Measurements from ENCODE around the gene LBHD2. TPM values are rescaled to one million over a fixed set of nuclear protein-coding genes. Genes with fewer than 3 reads are reported as not detected.
A peak's percentile ranks its signal among the peaks of the same experiment; 100 is the strongest.
"Not testable (repeated sequence)": the region's sequence is repeated elsewhere in the genome, so short reads cannot be mapped to it uniquely, and the experiment has no call there.

LBHD2 gene
- total and polyA plus RNA-seq, 9 donors, result 0.09 TPM; not detected in 8

DNA sequence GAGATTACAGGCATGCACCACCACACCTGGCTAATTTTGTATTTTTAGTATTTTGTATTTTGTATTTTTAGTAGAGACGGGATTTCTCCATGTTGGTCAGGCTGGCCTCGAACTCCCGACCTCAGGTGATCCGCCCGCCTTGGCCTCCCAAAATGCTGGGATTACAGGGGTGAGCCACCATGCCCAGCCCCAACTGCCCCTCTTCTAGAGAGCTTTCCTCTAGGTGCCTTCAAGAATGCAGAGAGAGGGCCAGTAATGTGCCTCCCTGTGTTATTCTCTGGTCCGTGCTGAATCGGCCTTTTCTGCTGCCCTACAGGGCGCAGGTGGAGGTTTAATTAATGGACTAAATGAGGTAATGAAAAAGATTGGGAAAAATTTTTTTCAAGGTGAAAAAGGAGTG, 35.5 kb downstream of the LBHD2 start:
- no CpG with 5 or more reads among the region's 8 CpGs for WGBS (ENCODE audit: insufficient coverage)
- H3K27ac ChIP-seq (ENCODE audit: low read length); H3K9me3 ChIP-seq (replicated peaks; ENCODE audit: control insufficient read depth, low read depth, low read length); H3K36me3 ChIP-seq (ENCODE audit: control insufficient read depth, insufficient read depth, low read length); DNase-seq; H3K4me3 ChIP-seq (ENCODE audit: low read length): not testable (repeated sequence)
- Histone ChIP-seq H3K27me3 (ENCODE audit: control insufficient read depth, insufficient read depth, low read length) (peaks cover 10% of the 10 kb centered on the region), H3K4me1 (ENCODE audit: control insufficient read depth, insufficient read depth, low read length) (peaks cover 64% of the 10 kb centered on the region)

DNA sequence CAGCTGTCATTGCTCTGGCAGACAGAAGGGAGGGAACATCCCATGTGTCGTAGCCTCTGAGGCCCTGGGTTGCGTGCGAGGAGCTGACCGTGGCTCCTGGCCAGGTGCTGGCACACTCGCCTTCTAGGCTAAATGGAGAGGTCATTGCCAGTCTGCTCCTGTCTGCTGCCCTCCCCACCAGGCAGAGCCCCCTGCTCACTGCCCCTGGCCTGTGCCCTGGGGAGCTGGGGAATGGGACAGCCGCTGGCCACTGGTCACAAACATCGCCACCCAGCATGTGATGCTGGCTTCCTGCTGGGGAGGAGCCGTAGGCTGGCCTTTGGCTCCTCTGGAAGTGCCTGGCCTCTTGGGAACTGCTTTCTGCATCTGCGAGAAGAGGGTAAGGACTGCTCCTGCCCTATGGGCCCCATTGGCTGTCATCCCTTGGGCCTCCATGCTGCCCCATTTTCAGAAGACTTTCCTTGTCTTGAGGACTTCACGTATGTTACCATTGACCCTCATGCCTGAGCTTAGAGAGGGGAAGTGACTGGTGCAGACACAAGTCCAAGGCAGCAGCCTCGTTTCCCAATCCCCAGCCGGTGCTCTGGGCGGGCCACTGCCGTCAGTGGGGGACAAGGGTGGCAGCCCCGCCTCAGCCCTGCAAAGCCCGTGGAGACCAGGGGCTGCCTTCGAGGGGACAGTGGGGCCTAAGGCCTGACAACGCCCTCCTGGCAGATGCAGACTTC, 37.3 kb downstream of the LBHD2 start:
- Histone ChIP-seq H3K4me3 (ENCODE audit: low read length) (no peak overlapping the region), H3K27me3 (ENCODE audit: control insufficient read depth, insufficient read depth, low read length) (peaks cover 24% of the 10 kb centered on the region), H3K36me3 (ENCODE audit: control insufficient read depth, insufficient read depth, low read length) (peaks cover 6% of the 10 kb centered on the region), H3K27ac (ENCODE audit: low read length) (peak overlapping the region; percentile 91), H3K9me3 (replicated peaks; ENCODE audit: control insufficient read depth, low read depth, low read length) (no peaks in the 10 kb centered on the region), H3K4me1 (ENCODE audit: control insufficient read depth, insufficient read depth, low read length) (peaks cover 81% of the 10 kb centered on the region)
- 29% methylated on average over 16 of the region's 18 CpGs for WGBS (ENCODE audit: insufficient coverage)
- DNase-seq, result no peak

DNA sequence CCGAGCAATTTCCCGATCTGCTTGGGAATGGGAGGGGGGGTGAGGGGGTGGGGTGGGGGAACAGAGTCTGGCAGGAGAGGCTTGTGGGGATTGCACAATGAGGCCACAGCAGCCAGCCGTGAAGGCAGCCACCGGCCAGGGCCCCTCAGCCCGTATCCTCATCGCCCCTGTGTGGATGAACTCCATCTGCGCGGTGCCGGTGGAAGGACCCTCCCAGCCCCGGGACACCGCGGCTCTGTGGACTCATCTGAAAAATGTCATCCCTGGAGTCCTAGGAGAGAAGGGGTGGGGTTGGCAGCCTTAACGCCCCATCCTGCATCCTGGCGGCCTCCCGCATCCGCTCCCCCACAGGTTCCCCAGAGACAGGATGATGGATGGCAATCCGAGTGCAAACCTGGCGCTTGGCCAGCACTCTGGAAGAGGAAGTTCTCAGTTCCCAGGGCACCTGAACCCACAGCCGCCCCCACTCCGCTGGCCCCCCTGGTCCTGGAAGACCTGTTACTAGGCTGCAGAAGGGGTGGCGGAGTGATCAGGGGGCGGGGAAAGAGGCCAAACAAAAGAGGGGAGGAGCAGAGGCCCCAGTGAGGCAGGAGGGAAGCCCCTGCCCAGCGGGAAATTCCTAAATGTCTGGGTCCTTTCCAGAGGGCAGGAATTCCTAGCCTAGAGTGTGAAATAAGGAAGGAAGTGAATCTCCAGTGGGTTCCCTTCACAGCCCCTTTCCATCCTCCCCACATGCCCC, 38.0 kb downstream of the LBHD2 start:
- Histone ChIP-seq H3K4me3 (ENCODE audit: low read length) (peak overlapping the region; percentile 4), H3K36me3 (ENCODE audit: control insufficient read depth, insufficient read depth, low read length) (peaks cover 7% of the 10 kb centered on the region), H3K4me1 (ENCODE audit: control insufficient read depth, insufficient read depth, low read length) (peaks cover 86% of the 10 kb centered on the region), H3K27ac (ENCODE audit: low read length) (peak overlapping the region; percentile 97), H3K9me3 (replicated peaks; ENCODE audit: control insufficient read depth, low read depth, low read length) (no peaks in the 10 kb centered on the region), H3K27me3 (ENCODE audit: control insufficient read depth, insufficient read depth, low read length) (peaks cover 27% of the 10 kb centered on the region)
- DNase-seq, result peak; percentile 95
- WGBS (ENCODE audit: insufficient coverage), result 2% methylated on average over 7 of the region's 23 CpGs

DNA sequence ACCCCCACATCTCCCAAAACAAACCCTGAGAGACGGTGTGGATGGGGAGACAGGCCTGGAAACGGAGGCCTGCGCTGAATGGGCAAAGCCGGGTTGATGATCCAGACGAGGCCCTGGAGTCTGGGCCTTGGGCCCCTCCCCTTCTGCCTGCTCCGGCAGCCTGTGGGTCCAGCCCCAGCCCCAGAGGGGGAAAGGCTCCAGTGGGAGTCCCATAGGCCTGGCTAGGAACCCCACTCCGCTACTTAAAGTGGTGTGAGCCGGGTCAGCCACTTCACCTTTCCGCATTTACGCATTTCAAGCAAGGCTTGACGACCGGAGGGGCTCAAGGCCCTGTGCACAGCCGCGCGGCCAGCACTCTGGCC, 38.6 kb downstream of the LBHD2 start:
- Histone ChIP-seq H3K27ac (ENCODE audit: low read length) (peak overlapping the region; percentile 97), H3K4me1 (ENCODE audit: control insufficient read depth, insufficient read depth, low read length) (peaks cover 88% of the 10 kb centered on the region), H3K9me3 (replicated peaks; ENCODE audit: control insufficient read depth, low read depth, low read length) (no peaks in the 10 kb centered on the region), H3K36me3 (ENCODE audit: control insufficient read depth, insufficient read depth, low read length) (peaks cover 9% of the 10 kb centered on the region), H3K4me3 (ENCODE audit: low read length) (peak overlapping the region; percentile 44), H3K27me3 (ENCODE audit: control insufficient read depth, insufficient read depth, low read length) (peaks cover 29% of the 10 kb centered on the region)
- DNase-seq, result no peak
- WGBS (ENCODE audit: insufficient coverage), result 12% methylated on average over 15 of the region's 15 CpGs

DNA sequence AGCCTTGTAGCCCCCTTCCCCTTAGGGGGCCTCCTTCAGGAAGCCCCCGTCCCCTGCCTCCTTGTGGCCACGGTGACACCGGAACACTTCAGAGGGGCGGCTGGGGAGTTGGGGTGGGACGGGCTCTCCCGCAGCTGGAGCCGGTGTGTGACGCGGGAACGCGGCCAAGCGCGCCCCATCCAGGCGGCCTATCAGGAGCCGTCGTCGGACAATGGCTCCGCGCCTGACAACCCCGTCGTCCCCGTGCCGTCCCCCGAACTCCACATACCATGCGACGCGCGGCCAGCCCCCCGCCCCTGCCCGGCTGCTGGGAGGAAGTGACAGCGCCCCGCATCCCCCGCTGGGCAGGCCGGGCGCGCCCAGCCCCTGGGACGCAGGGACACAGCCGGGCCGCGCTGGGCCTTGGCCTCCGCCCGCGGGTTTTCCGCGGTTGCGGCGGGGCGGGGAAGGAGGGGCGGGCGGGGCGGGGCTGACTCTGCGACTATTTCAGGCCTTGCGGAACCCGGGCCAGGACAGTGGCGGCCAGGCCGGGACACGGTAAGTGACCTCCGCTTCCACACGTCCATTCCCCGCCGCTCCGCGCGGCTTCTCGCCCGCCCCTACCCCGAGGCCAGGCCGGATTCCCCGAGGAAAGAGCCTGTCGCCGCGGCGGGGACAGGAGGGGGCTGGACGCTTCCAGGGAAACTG, 39.1 kb downstream of the LBHD2 start, which contains the start of gene TNFAIP2:
TSS of gene TNFAIP2 (plus strand) at position 515 of the 687 bp plus-strand sequence. CDS start 2,997 bp downstream, outside the sequence.
- Histone ChIP-seq H3K36me3 (ENCODE audit: control insufficient read depth, insufficient read depth, low read length) (peaks cover 14% of the 10 kb centered on the region), H3K4me1 (ENCODE audit: control insufficient read depth, insufficient read depth, low read length) (peaks cover 90% of the 10 kb centered on the region), H3K27me3 (ENCODE audit: control insufficient read depth, insufficient read depth, low read length) (peaks cover 34% of the 10 kb centered on the region), H3K27ac (ENCODE audit: low read length) (peak within 1 kb of the TSS; percentile 97), H3K4me3 (ENCODE audit: low read length) (peak within 1 kb of the TSS; percentile 44), H3K9me3 (replicated peaks; ENCODE audit: control insufficient read depth, low read depth, low read length) (no peaks in the 10 kb centered on the region)
- WGBS (ENCODE audit: insufficient coverage), result under 1% methylated on average over 63 of the region's 74 CpGs
- DNase-seq, result peak; percentile 85

DNA sequence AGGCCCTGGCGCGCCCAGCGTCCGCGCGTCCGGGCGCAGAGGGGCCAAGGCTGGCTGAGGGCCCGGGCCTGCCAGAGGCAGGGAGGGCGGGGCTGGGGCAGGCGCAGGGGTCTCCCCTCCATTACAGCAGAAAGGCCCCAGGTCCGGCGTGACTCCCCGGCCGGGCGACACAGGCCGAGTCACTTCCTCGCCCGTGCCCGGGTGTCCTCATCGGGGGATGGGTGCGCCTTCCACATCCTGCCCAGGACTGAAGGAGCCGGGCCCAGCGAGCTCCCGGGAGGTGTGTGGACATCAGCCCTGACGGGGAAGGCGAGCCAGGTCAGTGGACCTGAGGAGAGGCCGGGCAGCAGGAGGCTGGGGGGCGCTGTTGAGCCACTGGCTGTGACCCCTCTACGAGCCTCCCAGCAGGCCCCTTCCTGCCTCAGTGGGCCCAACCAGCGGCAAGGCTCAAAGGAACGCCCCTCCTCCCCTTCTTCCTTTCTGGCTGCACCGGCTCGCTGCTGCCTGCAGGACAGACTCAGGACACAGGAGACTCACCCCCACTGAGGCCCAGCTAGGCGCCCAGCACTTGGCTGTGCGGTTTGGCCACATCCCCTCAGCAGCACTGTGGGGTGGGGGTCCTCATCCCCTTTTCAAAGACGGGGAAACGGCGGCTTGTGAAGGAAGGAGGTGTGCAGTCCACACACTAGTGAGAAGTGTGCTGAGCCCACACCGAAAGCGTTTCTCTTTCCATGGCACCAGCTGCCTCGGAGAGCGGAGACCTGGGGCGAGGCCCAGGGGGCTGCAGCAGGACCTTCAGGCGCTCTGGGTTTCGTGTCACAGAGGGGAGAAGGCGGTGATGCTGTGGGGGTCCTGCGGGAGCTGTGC, 39.9 kb downstream of the LBHD2 start:
- peak overlapping the region; percentile 97 for H3K27ac ChIP-seq (ENCODE audit: low read length)
- DNase-seq, result peak; percentile 66
- H3K36me3 ChIP-seq (ENCODE audit: control insufficient read depth, insufficient read depth, low read length), result peaks cover 19% of the 10 kb centered on the region
- H3K27me3 ChIP-seq (ENCODE audit: control insufficient read depth, insufficient read depth, low read length), result peaks cover 34% of the 10 kb centered on the region
- H3K4me3 ChIP-seq (ENCODE audit: low read length), result peak overlapping the region; percentile 44
- H3K4me1 ChIP-seq (ENCODE audit: control insufficient read depth, insufficient read depth, low read length), result peaks cover 90% of the 10 kb centered on the region
- 13% methylated on average over 41 of the region's 48 CpGs for whole genome bisulfite sequencing (ENCODE audit: insufficient coverage)
- H3K9me3 ChIP-seq (replicated peaks; ENCODE audit: control insufficient read depth, low read depth, low read length), result no peaks in the 10 kb centered on the region

DNA sequence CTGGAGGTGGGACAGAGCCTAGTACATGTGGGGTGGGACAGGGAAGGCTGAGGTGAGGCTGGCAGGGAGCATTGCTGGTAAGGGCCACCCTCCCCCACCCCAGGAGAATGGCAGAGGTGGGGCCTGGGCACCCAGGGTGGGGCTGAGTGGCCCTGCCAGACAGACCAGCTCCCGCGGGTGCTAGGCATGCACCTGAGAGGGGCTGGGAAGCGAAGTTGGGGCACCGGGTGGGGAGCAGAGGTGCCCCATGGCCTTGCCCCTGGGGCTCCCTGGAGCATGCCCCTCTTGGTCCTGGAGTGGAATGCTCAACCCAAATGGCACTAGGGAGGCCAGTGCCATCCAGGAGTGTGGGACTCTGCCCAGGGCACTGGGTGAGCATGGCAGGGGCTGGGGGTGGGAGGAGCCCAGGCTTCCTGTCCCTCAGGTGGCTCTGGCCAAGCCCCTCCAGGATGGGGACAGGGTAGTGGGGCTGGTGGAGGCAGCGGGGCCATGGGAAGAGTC, 40.5 kb downstream of the LBHD2 start:
- no peaks in the 10 kb centered on the region for H3K9me3 ChIP-seq (replicated peaks; ENCODE audit: control insufficient read depth, low read depth, low read length)
- H3K4me3 ChIP-seq (ENCODE audit: low read length), result peak overlapping the region; percentile 44
- peaks cover 34% of the 10 kb centered on the region for H3K27me3 ChIP-seq (ENCODE audit: control insufficient read depth, insufficient read depth, low read length)
- DNase-seq, result no peak
- peaks cover 20% of the 10 kb centered on the region for H3K36me3 ChIP-seq (ENCODE audit: control insufficient read depth, insufficient read depth, low read length)
- peaks cover 88% of the 10 kb centered on the region for H3K4me1 ChIP-seq (ENCODE audit: control insufficient read depth, insufficient read depth, low read length)
- H3K27ac ChIP-seq (ENCODE audit: low read length), result no peak overlapping the region
- 88% methylated on average over 4 of the region's 5 CpGs for WGBS (ENCODE audit: insufficient coverage)

DNA sequence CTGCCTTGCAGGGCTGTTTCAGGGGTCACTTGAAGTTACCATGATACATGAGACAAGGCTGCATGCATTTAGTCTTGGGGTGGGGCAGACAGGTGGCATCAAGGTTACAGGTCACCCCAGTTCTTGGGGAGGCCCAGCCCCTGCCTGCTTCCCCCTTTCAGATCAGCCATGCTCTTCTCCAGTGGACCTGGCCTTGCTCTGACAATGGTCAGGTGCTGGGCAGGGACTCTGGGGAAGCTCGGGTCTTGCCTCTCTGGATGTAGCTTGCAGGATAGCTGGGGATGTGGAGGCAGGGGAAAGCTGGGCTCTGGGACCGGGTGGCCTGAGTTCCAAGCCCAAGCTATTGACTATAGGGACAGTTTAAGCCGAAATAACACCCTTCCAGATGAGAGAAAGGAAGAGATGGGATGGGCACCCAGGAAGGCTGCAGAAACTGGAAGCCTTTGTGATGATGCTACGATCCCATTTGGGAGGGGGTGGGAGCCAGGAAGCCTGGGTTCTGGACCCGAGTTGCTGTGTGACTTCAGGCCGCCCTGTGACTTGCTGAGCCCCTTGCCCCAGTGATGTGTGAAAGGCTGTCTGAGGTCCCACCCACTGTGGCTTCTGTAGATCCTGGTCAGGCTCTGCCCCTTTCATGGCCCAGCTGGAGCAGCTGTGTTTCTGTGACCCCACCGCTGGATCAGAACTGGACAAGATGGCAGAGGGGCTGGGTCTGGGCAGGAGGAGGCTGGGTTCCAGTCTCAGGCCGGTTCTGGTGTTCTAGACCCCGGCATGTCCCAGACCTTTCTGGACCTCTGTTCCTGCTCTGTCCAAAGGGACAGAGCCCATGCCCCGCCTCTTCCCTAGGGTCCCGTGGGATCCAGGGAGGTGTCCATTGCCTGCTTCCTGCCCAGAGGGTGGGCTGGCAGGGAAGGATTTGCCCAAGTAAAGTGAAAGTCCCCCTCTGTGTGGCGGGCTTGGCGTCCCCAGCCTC, 41.4 kb downstream of the LBHD2 start:
- Histone ChIP-seq H3K4me3 (ENCODE audit: low read length) (peak overlapping the region; percentile 44), H3K4me1 (ENCODE audit: control insufficient read depth, insufficient read depth, low read length) (peaks cover 88% of the 10 kb centered on the region), H3K27me3 (ENCODE audit: control insufficient read depth, insufficient read depth, low read length) (peaks cover 34% of the 10 kb centered on the region), H3K9me3 (replicated peaks; ENCODE audit: control insufficient read depth, low read depth, low read length) (no peaks in the 10 kb centered on the region), H3K36me3 (ENCODE audit: control insufficient read depth, insufficient read depth, low read length) (peaks cover 29% of the 10 kb centered on the region), H3K27ac (ENCODE audit: low read length) (no peak overlapping the region)
- no peak for DNase-seq
- 79% methylated on average over 12 of the region's 13 CpGs for WGBS (ENCODE audit: insufficient coverage)
